ENCODE measurements around the gene KCNAB2.

GRCh38 chr1:5996641-5997270 is 48.9 kb upstream of the KCNAB2 start:
- TF ChIP-seq, protein P1, sequence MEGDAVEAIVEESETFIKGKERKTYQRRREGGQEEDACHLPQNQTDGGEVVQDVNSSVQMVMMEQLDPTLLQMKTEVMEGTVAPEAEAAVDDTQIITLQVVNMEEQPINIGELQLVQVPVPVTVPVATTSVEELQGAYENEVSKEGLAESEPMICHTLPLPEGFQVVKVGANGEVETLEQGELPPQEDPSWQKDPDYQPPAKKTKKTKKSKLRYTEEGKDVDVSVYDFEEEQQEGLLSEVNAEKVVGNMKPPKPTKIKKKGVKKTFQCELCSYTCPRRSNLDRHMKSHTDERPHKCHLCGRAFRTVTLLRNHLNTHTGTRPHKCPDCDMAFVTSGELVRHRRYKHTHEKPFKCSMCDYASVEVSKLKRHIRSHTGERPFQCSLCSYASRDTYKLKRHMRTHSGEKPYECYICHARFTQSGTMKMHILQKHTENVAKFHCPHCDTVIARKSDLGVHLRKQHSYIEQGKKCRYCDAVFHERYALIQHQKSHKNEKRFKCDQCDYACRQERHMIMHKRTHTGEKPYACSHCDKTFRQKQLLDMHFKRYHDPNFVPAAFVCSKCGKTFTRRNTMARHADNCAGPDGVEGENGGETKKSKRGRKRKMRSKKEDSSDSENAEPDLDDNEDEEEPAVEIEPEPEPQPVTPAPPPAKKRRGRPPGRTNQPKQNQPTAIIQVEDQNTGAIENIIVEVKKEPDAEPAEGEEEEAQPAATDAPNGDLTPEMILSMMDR (IDR thresholded peaks at IDR 0.05; ENCODE audit: insufficient read depth, low read length): no peak
- no peak for TF ChIP-seq REST (IDR thresholded peaks at IDR 0.05; ENCODE audit: insufficient replicate concordance, low read depth)
- no peak for TF ChIP-seq GABPA (IDR thresholded peaks at IDR 0.05; ENCODE audit: low read depth)

Measured in HL-60 (cell line).